HepG2 (cell line): ENCODE results near the gene CLASP1. TPM values are rescaled to one million over a fixed set of nuclear protein-coding genes. Genes with fewer than 3 reads are reported as not detected.

ENCODE experiments used
- BCL6 ChIP-seq: IDR thresholded peaks from 2 replicates; pipeline ENCODE4 v1.6.1; 2016; ENCODE audit warnings: missing genetic modification reagents, missing compliant biosample characterization
- CC2D1A ChIP-seq: sonication (generic); formaldehyde crosslinking; IDR thresholded peaks from 2 replicates; pipeline ENCODE4 v1.8.1; 2023; ENCODE audit warnings: mild to moderate bottlenecking, missing genetic modification reagents
- CHD2 ChIP-seq: IDR thresholded peaks from 2 replicates; pipeline ENCODE4 v1.6.1; 2011; ENCODE audit warnings: low read depth, low read length, improper control_type of control experiment
- FOXM1 ChIP-seq: sonication (generic); formaldehyde crosslinking; IDR thresholded peaks from 2 replicates; pipeline ENCODE4 v1.5.0; 2020; ENCODE audit warnings: missing genetic modification reagents
- HMG20A ChIP-seq: IDR thresholded peaks from 2 replicates; pipeline ENCODE4 v1.6.1; 2016; ENCODE audit warnings: borderline replicate concordance
- HOXA3 ChIP-seq: sonication (generic); formaldehyde crosslinking; IDR thresholded peaks from 2 replicates; pipeline ENCODE4 v1.5.0; 2020; ENCODE audit warnings: missing genetic modification reagents
- ISL2 ChIP-seq: sonication (generic); formaldehyde crosslinking; IDR thresholded peaks from 2 replicates; pipeline ENCODE4 v1.5.0; 2020; ENCODE audit warnings: missing genetic modification reagents
- MZF1 ChIP-seq: sonication (generic); formaldehyde crosslinking; IDR thresholded peaks from 2 replicates; pipeline ENCODE4 v1.8.1; 2023; ENCODE audit warnings: mild to moderate bottlenecking, missing genetic modification reagents, borderline replicate concordance
- PHF5A ChIP-seq: IDR thresholded peaks from one replicate; pipeline ENCODE4 v1.6.1; 2018; ENCODE audit warnings: low read depth, missing genetic modification reagents; ENCODE audit not compliant: unreplicated experiment
- ZBTB20 ChIP-seq: sonication (generic); formaldehyde crosslinking; IDR thresholded peaks from 2 replicates; pipeline ENCODE4 v1.8.1; 2023; ENCODE audit warnings: missing genetic modification reagents, low read depth, mild to moderate bottlenecking, borderline replicate concordance
- ZBTB49 ChIP-seq: sonication (generic); formaldehyde crosslinking; IDR thresholded peaks from 2 replicates; pipeline ENCODE4 v1.4.0; 2020; ENCODE audit warnings: missing genetic modification reagents, borderline replicate concordance
- ZC3H4 ChIP-seq: sonication (generic); formaldehyde crosslinking; IDR thresholded peaks from 2 replicates; pipeline ENCODE4 v1.4.0; 2020; ENCODE audit warnings: missing genetic modification reagents, borderline replicate concordance
- ZNF20 ChIP-seq: sonication (generic); formaldehyde crosslinking; IDR thresholded peaks from 2 replicates; pipeline ENCODE4 v1.4.0; 2020; ENCODE audit warnings: mild to moderate bottlenecking, moderate library complexity, missing genetic modification reagents
- ZNF235 ChIP-seq: sonication (generic); formaldehyde crosslinking; IDR thresholded peaks from 2 replicates; pipeline ENCODE4 v1.8.1; 2023; ENCODE audit warnings: mild to moderate bottlenecking, missing genetic modification reagents, borderline replicate concordance
- ZNF800 ChIP-seq: sonication (generic); formaldehyde crosslinking; IDR thresholded peaks from 2 replicates; pipeline ENCODE4 v1.4.0; 2020; ENCODE audit warnings: missing genetic modification reagents
- ZNF891 ChIP-seq: sonication (generic); formaldehyde crosslinking; IDR thresholded peaks from 2 replicates; pipeline ENCODE4 v1.5.0; 2020; ENCODE audit warnings: mild to moderate bottlenecking, missing genetic modification reagents
- polyA plus RNA-seq, 8 experiments: library from polyadenylated mRNA; depleted of rRNA in 3 of 8; stranded (reverse) in 7 of 8; unstranded in 1 of 8; fragments of >200 nt; fragmentation: Illumina TruSeq in 4 of 8; extraction: Trizol in 4 of 8; gene quantifications; 2 replicates each; pipeline versions ENCODE4 v1.2.1 to v1.2.3, GENCODE V29; 2011 to 2016; ENCODE audit warnings: low read depth in 4 of 8, missing spikeins in 1 of 8, mixed read lengths in 1 of 8; ENCODE audit not compliant: insufficient read depth in 1 of 8
- total RNA-seq, 5 experiments: library from RNA; depleted of rRNA; stranded (reverse); fragments of >200 nt; fragmentation: Illumina TruSeq; extraction: Trizol; gene quantifications; 2 replicates each; pipeline ENCODE4 v1.2.3, GENCODE V29; 2016; ENCODE audit warnings: low read depth in 1 of 5
- TF ChIP-seq, protein P1 (sequence below): sonication (generic); formaldehyde crosslinking; IDR thresholded peaks from 2 replicates; pipeline ENCODE4 v1.4.0; 2020; ENCODE audit warnings: missing genetic modification reagents, borderline replicate concordance
- TF ChIP-seq, protein P2 (sequence below): sonication (generic); formaldehyde crosslinking; IDR thresholded peaks from 2 replicates; pipeline ENCODE4 v1.5.1; 2020; ENCODE audit warnings: missing genetic modification reagents, mild to moderate bottlenecking, borderline replicate concordance

Gene CLASP1
- total and polyA plus RNA-seq, 2 of the 13 experiments (the other 11 are each of a cell fraction or from before 2014, with no cell fraction given) = 11.7 to 47.9 TPM

GRCh38 chr2:121648206-121649148 lies 785 bp downstream of the CLASP1 start (continued):
- TF ChIP-seq, protein P1, sequence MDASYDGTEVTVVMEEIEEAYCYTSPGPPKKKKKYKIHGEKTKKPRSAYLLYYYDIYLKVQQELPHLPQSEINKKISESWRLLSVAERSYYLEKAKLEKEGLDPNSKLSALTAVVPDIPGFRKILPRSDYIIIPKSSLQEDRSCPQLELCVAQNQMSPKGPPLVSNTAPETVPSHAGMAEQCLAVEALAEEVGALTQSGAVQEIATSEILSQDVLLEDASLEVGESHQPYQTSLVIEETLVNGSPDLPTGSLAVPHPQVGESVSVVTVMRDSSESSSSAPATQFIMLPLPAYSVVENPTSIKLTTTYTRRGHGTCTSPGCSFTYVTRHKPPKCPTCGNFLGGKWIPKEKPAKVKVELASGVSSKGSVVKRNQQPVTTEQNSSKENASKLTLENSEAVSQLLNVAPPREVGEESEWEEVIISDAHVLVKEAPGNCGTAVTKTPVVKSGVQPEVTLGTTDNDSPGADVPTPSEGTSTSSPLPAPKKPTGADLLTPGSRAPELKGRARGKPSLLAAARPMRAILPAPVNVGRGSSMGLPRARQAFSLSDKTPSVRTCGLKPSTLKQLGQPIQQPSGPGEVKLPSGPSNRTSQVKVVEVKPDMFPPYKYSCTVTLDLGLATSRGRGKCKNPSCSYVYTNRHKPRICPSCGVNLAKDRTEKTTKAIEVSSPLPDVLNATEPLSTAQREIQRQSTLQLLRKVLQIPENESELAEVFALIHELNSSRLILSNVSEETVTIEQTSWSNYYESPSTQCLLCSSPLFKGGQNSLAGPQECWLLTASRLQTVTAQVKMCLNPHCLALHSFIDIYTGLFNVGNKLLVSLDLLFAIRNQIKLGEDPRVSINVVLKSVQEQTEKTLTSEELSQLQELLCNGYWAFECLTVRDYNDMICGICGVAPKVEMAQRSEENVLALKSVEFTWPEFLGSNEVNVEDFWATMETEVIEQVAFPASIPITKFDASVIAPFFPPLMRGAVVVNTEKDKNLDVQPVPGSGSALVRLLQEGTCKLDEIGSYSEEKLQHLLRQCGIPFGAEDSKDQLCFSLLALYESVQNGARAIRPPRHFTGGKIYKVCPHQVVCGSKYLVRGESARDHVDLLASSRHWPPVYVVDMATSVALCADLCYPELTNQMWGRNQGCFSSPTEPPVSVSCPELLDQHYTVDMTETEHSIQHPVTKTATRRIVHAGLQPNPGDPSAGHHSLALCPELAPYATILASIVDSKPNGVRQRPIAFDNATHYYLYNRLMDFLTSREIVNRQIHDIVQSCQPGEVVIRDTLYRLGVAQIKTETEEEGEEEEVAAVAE (CRISPR knock-in tag) = peak; percentile 33; the same call in 1 of the 2 replicates
- TF ChIP-seq HMG20A (CRISPR knock-in tag) = no peak
- TF ChIP-seq ZBTB49 (CRISPR knock-in tag) = no peak
- TF ChIP-seq HOXA3 (CRISPR knock-in tag) = peak; percentile 30; the same call in 1 of the 2 replicates
- TF ChIP-seq ZNF800 (CRISPR knock-in tag) = no peak
- no peak for TF ChIP-seq CC2D1A (CRISPR knock-in tag)
- TF ChIP-seq ZNF891 = peak; percentile 65
- TF ChIP-seq PHF5A (CRISPR knock-in tag) = no peak
- TF ChIP-seq MZF1 (CRISPR knock-in tag) = no peak
- TF ChIP-seq FOXM1 (CRISPR knock-in tag) = no peak
- no peak; the same call in 1 of the 2 replicates for TF ChIP-seq ISL2
- no peak for TF ChIP-seq ZNF235 (CRISPR knock-in tag)
- no peak for TF ChIP-seq ZC3H4
- 0 out of 2 replicates have a peak, but pooled peaks have one; percentile 40 for TF ChIP-seq ZBTB20 (CRISPR knock-in tag)
- no peak for TF ChIP-seq CHD2
- TF ChIP-seq BCL6 (CRISPR knock-in tag) = no peak
- 0 out of 2 replicates have a peak, but pooled peaks have one; percentile 19 for TF ChIP-seq ZNF20 (CRISPR knock-in tag)
- TF ChIP-seq, protein P2, sequence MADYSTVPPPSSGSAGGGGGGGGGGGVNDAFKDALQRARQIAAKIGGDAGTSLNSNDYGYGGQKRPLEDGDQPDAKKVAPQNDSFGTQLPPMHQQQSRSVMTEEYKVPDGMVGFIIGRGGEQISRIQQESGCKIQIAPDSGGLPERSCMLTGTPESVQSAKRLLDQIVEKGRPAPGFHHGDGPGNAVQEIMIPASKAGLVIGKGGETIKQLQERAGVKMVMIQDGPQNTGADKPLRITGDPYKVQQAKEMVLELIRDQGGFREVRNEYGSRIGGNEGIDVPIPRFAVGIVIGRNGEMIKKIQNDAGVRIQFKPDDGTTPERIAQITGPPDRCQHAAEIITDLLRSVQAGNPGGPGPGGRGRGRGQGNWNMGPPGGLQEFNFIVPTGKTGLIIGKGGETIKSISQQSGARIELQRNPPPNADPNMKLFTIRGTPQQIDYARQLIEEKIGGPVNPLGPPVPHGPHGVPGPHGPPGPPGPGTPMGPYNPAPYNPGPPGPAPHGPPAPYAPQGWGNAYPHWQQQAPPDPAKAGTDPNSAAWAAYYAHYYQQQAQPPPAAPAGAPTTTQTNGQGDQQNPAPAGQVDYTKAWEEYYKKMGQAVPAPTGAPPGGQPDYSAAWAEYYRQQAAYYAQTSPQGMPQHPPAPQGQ (CRISPR knock-in tag) = no peak
